GM19099 (cell line): Measurements from ENCODE around the gene CYP8B1.

ENCODE experiments used
- POLR2A ChIP-seq: IDR thresholded peaks from 3 replicates; pipeline ENCODE4 v1.6.1; 2011; ENCODE audit warnings: low read depth; ENCODE audit not compliant: insufficient read length; ENCODE audit errors: extremely low read depth

CYP8B1 gene

DNA sequence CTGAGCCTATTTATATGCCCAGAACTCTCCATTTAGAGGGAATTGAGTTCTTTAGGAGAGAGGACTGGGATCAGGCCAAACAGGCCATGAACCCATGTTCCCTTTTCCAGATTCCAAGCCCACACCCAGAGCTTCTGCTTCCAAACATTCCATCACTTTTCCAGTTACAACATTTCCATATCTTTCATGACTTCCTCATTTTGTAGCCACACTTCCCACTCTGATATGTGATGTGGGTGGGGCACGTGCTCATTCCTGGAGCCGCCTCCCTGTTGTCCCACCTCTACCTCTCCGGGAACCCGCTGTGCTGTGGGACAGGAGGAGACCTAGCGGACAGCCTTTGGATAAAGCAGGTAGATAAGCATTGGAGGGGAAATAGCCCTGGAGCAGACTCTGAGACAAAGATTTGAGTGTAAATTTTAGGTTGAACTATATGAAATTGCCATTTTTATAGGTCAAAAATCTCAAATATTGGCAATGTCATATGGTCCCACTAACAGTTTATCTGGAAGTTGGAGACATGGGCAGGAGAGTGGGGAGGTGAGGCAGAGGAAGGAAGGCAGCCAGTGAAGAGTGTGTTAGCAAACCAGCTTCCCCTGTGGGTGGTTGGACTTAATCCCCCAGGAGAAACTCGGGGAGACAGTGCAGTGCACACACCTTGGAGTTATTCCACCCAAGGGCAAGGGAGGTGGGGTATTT, 31.8 kb downstream of the CYP8B1 start:
- no peak for TF ChIP-seq POLR2A

DNA sequence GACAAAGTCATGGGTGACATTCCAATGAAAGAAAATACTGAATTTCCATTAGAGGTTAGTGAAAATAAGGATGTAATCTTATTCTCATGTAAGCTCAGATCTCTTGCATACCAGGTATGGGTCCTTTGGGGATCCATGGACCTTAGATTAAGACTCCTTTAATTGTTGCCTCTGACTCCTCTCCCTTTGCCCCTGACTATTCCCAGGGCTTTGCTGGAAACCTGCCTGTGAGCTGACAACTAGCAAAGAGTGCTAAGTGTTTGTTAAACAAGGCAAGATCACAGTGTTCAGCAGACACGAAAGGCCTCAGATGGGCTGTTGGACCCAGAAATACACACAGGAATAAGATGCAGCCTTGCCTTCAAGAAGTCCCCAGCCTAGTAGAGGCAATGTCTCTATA, 34.3 kb downstream of the CYP8B1 start:
- no peak for TF ChIP-seq POLR2A

DNA sequence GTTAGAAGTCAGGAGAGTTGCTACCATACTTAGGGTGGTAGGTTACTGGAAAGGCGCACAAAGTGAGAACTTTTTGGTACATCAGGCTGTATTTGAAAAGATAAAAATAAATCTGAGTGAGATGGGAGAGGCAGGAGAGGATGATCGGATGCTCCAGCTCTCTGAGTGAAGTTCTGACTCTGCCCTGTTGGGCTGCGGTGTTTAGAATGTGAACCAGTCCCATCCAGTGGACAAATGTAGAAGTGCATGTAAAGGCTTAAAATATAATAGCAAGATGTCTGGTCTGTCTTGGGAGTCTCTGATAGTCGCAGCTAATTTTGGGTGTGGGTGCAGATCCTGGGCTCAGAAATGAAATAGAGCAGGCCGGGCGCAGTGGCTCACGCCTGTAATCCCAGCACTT, 36.1 kb downstream of the CYP8B1 start:
- TF ChIP-seq POLR2A: no peak

DNA sequence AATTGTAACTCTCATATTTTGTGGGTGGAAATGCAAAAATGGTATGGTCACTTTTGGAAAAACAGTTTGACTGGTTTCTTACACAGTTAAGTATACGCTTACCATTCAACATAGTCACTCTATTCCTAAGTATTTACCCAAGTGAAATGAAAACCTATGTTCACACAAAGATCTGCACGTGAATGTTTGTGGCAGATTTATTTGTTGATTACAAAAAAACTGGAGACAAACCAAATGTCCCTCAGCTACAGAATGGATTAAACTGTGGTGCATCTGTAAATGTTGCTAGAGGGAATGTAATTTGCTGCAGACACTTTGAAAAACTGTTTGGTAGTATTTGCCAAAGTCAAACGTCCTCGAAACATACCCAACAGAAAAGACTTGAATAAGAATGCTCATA, 37.1 kb downstream of the CYP8B1 start:
- no peak for TF ChIP-seq POLR2A

DNA sequence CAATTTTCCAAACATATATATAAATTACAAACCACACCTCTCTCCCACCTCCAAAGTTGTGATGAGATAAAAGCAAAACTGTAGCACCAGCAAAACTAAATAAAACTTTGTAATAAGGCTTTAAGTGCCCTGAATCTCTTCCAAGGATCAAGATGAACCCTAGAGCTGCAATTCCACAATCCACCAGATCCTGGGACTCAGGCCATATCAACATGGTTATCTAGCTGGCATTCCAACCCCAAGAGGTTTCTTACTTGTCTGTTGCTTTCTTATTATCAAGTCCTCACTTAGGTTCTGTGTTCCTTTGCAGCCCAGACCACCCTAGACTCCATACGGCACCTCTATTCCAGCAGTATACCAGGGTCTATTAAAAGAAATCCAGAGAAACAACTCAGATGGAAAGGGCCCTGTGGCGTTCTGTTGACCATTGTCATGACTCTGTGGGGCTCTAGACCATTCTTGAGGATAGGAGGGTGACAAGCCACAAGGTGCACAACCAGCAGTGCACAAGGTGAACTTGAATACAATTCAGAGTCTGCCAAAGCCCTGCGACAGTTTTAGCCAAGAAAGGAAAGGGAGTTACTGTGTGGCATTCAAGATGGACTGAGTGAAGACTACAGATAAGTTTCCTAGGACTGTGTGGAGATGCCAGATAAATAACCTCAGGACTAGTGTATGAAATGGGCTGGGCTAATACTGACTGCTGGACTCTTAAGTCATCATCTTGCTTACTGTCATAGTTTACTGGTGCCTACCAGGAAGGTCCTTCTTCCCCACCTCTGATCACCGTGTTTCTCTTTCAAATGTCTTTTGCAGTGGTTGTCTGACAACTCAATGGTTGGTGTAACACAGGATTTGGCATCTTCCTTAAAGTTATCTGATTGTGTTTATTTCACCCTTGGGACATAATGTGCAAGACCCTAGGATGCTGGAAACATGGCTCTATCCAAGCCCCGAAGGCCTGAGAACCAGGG, 39.2 kb downstream of the CYP8B1 start:
- no peak for TF ChIP-seq POLR2A

DNA sequence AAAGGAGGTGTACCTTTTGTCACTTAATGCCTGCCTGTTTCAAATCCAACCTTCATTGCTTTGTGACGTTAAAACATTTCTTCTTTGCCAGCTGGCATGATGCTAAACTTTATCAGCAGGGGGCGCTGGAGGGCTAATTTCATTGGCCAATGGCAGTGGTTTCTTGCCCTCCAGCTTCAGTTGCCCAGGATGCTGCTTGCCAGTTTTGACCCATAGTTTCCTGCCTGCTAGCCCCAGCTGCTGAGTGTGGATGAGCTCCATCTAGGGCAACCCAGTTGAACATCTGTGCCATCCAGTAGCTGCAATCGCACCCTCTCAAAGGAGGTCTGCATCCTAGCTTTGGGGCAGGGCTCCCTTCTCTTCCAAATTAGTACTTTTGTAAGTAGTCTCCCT, 44.4 kb downstream of the CYP8B1 start:
- no peak for TF ChIP-seq POLR2A

DNA sequence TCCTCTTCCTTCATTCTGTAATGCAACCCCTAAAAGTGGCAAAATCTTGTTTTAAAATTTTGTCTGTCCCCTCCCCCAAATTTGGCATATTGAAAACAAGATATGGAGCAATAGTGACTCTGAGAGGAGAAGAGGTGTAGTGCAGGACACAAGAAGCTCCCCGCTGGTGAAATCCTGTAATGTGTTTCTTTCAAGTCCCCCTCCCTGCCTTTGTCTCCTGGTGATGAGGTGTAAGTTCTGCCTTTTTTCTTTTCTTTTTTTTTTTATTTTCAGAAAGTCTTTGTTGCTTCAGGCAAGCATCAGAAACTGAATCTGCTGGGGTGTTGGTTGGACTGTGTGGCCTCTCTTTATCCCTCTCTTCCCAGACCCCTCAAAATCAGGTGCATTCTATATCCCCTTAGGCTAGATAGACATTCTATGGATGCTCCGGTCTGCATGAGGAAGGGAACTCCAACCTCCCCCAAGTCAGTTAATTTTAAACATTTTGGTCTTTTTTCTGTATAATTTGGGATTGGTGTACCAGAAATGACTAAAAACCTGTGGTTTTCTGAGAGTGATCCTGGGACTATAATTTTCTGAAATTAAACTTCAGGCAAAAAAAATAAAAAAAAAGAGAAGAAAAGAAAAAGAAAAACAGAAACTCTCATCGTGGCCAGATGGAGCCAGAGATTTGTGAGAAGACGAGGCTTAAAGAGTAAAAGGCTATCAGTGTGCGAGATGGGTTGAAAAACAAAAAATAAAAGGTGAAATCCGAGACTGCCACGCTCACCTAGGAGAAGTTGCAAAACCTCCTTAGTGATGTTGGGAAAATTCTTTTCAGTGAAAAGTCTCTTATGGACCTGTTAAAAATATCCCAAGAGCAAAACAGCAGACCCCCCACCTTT, 45.0 kb downstream of the CYP8B1 start:
- no peak for TF ChIP-seq POLR2A

DNA sequence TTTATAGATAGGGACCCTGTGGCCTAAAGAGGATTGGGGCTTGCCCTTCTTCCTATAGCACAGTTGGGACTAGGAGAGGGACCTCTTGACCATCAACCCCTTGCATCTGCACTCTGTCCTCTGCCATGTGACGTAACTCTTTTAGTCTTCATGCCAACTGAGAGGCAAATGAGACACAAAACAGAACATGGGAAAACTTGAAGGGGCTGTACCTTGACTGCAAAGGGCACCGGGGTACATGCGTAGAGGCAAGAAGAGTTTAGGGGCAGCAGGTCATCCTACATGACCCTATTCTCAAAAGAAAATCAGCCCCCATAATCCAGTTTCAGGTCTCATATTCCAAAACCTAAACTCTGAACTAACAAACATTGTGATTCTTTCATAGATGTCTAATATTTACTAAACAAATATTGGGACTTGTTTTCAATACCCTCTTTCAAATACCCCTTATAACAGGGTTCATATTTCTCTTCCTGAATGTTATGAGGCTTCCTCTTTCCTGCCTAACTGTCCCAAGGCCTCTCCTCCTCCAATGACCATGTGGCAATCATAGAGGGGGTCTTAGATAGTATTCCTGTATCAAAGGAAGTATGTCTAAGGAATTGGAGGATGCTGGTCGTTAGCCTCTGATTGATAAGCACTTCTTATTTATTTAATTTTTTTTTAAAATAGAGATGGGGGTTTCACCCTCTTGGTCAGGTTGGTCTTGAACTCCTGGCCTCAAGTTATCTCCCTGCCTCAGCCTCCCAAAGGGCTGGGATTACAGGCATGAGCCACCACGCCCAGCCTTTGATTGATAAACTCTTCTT, 45.8 kb downstream of the CYP8B1 start:
- TF ChIP-seq POLR2A: no peak

DNA sequence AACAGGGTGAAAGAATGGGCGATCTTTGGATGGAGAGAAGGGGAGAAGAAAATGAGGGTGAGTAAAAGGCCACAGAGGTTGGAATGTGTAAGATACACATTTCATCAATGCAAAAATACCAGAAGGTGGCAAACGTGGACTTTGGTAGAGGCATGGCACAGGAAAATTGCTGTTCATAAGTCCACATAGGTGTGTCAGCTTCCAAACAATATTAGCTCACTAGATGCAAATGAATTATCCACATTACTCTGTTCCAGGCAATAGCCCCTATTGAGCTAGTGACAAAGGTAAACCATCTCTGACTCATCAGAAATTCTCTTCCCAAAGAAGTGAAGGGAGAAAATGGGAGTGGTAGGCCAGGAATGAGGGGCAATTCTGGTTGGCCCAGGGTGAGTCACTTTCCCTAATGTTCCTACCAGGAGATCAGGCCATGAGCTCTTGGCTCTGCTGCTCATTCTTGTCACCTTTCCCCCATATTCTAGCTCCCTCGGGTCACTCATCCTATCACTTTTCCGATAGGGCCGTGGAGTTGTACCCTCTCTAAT, 46.5 kb downstream of the CYP8B1 start:
- no peak for TF ChIP-seq POLR2A

DNA sequence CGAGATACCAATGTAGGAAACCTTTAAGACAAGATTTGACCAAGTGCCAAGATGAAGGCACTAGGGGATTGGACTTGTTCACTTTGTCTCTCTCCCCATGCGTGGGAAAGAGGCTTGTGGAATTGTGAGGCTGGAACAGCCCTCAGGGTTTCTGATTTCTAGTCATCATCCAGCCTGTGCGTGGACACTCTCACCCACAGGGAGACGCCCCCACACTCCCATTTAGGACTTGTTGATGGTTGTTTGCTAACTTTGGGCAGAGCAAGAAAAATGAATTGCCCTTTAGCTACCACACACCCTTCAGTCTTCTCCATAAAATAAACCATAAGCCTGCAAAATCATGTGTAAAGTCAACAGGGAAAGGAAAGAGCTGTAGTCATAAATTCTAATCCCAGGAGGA, 48.0 kb downstream of the CYP8B1 start:
- no peak for TF ChIP-seq POLR2A

DNA sequence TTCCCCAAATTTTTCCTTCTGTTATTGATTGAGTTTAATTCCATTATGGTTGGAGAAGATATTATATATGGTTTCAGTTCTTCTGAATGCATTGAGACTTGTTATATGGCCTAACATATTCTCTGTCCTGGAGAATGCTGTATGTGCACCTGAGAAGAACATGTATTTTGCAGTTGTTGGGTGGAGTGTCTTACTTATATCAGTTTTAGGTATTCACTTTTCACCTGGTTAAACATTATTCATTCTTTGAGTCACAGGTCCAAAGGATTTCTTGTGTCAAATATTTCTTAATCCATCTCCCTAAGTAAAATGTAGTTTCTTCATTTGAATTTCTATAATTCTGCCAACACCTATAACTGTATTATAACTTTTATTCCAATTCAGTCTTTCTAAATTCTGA, 48.7 kb downstream of the CYP8B1 start:
- no peak for TF ChIP-seq POLR2A

DNA sequence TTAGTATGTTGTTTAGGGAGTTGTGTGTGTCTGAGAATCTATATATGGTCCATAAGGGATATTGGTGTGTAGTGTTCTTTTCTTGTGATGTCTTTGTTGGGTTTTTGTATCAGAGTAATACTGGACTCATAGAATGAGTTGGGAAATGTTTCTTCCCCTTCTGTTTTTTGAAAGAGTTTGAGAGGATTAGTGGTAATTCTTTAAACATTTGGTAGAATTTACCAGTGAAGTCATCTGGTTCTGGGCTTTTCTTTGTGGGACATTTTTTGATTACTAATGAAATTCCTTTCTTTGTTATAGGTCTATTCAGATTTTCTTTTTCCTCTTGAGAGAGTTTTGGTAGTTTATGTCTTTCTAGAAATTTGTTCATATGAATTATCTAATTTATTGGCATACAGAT, 49.5 kb downstream of the CYP8B1 start:
- no peak for TF ChIP-seq POLR2A

DNA sequence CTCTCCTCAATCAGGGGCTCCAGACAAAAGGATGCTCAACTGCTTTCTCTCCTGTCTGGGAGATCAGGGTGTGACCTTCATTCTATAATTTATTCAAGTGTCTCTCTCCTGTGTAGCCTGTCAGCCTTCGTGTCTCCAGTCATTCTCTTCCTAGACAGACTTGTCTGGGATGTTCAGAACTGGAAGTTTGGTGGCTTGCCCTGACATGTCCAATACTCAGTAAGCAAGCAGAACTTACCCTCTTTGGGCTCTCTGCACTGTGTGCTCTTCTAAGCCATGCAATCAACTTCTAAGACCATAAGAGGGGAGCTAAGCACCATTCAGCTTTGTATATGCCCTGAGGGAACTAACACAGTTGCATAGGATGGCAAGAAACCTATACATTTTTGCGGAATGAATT, 52.3 kb downstream of the CYP8B1 start:
- no peak for TF ChIP-seq POLR2A

DNA sequence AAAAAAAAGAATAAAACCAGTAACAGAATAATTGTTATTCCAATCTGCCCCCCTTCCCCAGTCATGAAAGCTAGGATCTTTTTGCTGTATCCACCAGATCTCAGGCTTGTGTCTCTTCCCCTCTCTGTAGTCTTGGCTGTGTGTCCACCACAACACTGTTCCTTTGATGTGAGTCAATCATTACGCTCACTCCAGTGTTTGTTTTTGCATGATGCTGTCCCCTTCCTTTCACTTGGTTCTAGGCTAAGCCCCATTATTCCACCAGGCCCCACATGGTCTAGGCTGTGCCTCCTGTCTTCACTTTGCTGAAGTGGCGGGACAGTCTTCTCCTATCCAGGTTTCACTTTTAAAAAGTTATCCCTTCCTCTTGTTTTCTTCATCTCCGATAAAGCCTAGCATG, 52.9 kb downstream of the CYP8B1 start:
- no peak for TF ChIP-seq POLR2A
